Activated T-cell treated with anti-CD3 and anti-CD28 coated beads, Interleukin-2, amount 50 U/mL, for 24 hours (primary cell): ENCODE measurements around the gene QDPR.
"Not testable (repeated sequence)": the region's sequence is repeated elsewhere in the genome, so short reads cannot be mapped to it uniquely, and the experiment has no call there.

Source experiments
- DNase-seq: peaks from one replicate; pipeline ENCODE4 v3.0.0-alpha.2; 2020
- H3K27ac Mint-ChIP-seq: 2 replicates; pipeline ENCODE4 v1.8.0; 2020; ENCODE audit warnings: mild to moderate bottlenecking, mixed read lengths
- H3K27me3 Mint-ChIP-seq: 2 replicates; pipeline ENCODE4 v1.8.0; 2020; ENCODE audit warnings: mixed read lengths
- H3K36me3 Mint-ChIP-seq: 2 replicates; pipeline ENCODE4 v1.8.0; 2020; ENCODE audit warnings: low read depth, mixed read lengths
- H3K4me1 Mint-ChIP-seq: 2 replicates; pipeline ENCODE4 v1.8.0; 2020; ENCODE audit warnings: low read depth, mixed read lengths
- H3K4me3 Mint-ChIP-seq: 2 replicates; pipeline ENCODE4 v1.8.0; 2020; ENCODE audit warnings: mild to moderate bottlenecking, moderate library complexity, mixed read lengths
- H3K9me3 Mint-ChIP-seq: 2 replicates; pipeline ENCODE4 v1.8.0; 2020; ENCODE audit warnings: mixed read lengths

QDPR gene

DNA sequence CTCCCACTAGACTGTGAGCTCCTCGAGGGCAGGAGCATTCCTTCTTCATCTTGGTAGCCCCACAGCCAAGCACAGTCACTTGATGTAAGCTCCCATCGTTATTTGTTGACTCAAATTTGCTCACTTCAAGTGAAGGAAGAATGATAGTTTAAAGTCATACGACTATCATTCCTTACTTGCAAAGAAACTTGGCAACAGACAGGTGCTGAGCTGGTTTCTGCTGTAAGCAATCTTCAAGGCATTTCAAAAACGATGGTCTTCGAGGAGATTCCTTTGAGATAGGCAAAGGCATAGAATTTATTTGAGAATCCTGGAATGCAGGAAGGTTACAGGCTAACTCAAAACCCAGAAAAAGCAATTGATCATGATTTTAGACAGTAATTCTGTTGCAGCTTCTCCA is 64.8 kb downstream of the QDPR start:
- no peak for DNase-seq
- Mint-ChIP-seq H3K27ac (no peak overlapping the region), H3K9me3 (no peaks in the 10 kb centered on the region), H3K4me3 (no peak overlapping the region), H3K27me3 (no peaks in the 10 kb centered on the region), H3K36me3 (no peaks in the 10 kb centered on the region), H3K4me1 (no peaks in the 10 kb centered on the region)

DNA sequence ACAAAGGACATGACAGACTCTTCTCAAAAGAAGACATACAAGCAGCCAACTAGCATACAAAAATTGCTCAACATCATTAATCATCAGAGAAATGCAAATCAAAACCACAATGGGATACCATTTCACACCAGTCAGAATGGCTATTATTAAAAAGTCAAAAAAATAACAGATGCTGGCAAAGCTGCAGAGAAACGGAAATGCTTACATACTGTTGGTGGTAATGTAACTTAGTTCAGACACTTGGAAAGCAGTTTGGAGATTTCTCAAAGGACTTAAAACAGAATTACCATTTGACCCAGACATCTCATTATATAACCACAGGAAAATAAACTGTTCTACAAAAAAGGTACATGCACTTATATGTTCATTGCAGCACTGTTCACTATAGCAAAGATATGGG is 69.4 kb downstream of the QDPR start:
- not testable (repeated sequence) for DNase-seq, H3K4me1 Mint-ChIP-seq, H3K36me3 Mint-ChIP-seq

DNA sequence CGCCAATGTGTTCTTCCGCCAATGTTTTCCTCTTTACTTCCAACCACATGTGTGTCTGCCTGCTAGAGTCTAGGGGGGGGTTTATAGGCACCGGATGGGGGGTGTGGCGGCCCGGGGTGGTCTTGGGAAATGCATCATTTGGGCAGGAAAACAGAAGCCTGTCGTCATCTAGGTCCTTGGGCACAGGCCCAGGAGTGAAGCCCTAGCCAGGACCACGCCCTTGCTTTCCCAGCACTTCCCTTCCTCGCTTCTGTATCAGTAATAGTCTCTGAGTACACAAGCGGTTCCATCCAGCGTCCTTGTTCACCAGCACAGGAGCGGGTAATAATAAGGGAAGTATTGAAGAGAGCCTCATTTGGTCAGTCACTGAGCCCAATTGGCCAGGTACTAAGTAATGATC is 74.5 kb downstream of the QDPR start:
- Mint-ChIP-seq H3K4me3 (no peak overlapping the region), H3K9me3 (peaks cover 10% of the 10 kb centered on the region), H3K27me3 (no peaks in the 10 kb centered on the region), H3K4me1 (no peaks in the 10 kb centered on the region), H3K36me3 (no peaks in the 10 kb centered on the region), H3K27ac (no peak overlapping the region)
- DNase-seq, result no peak

More for the DNA sequence above, 69.4 kb downstream of the QDPR start:
- H3K9me3 Mint-ChIP-seq, H3K27me3 Mint-ChIP-seq, H3K27ac Mint-ChIP-seq, H3K4me3 Mint-ChIP-seq: not testable (repeated sequence)

DNA sequence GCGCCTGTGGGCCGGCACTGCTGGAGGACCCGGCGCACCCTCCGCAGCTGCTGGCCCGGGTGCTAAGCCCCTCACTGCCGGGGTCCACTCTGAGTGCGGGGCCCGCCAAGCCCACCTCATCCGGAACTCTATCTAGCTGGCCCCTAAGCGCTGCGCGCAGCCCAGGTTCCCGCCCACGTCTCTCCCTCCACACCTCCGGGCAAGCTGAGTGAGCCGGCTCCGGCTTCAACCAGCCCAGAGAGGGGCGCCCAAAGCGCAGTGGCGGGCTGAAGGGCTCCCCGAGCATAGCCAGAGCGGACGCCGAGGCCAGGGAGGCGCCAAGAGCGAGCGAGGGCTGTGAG is 75.2 kb downstream of the QDPR start:
- Mint-ChIP-seq H3K9me3 (peaks cover 10% of the 10 kb centered on the region), H3K27me3 (no peaks in the 10 kb centered on the region), H3K27ac (no peak overlapping the region), H3K4me1 (no peaks in the 10 kb centered on the region), H3K36me3 (no peaks in the 10 kb centered on the region), H3K4me3 (no peak overlapping the region)
- DNase-seq, result no peak
